Muscle layer of colon (tissue), 2 donors: ENCODE data around the gene PHACTR4.
A peak's percentile ranks its signal among the peaks of the same experiment; 100 is the strongest.
"Not testable (repeated sequence)": the region's sequence is repeated elsewhere in the genome, so short reads cannot be mapped to it uniquely, and the experiment has no call there.

Experiments
- H3K27ac ChIP-seq: one replicate; pipeline ENCODE4 v1.7.0; 2013; ENCODE audit warnings: low read depth, mild to moderate bottlenecking, low read length, moderate library complexity
- H3K27me3 ChIP-seq, 2 donors: one replicate each; pipeline ENCODE4 v1.7.0; 2013; ENCODE audit warnings: low read length in 2 of 2, mild to moderate bottlenecking in 2 of 2; ENCODE audit not compliant: insufficient read depth in 2 of 2, control insufficient read depth in 1 of 2
- H3K36me3 ChIP-seq: one replicate; pipeline ENCODE4 v1.7.0; 2013; ENCODE audit warnings: mild to moderate bottlenecking, low read length; ENCODE audit not compliant: insufficient read depth
- H3K4me1 ChIP-seq: one replicate; pipeline ENCODE4 v1.7.0; 2013; ENCODE audit warnings: mild to moderate bottlenecking, low read length; ENCODE audit not compliant: insufficient read depth
- H3K4me3 ChIP-seq, 2 donors: one replicate each; pipeline ENCODE4 v1.7.0; 2013; ENCODE audit warnings: low read length in 2 of 2, low read depth in 1 of 2, mild to moderate bottlenecking in 1 of 2, moderate library complexity in 1 of 2
- H3K9ac ChIP-seq: one replicate; pipeline ENCODE4 v1.7.0; 2013; ENCODE audit warnings: low read length
- H3K9me3 ChIP-seq: one replicate; pipeline ENCODE4 v1.7.0; 2013; ENCODE audit warnings: mild to moderate bottlenecking, low read length
- donor health status: abdominal sarcoma.
- donor health status: Adenocarcinoma of cecum.

The PHACTR4 gene

GRCh38 chr1:28369371-28370238 is at the start of gene PHACTR4:
Gene PHACTR4, plus strand, starts transcription at chr1:28369740. Its CDS starts 37,708 bp downstream, at chr1:28407448.
- Histone ChIP-seq H3K4me1 (peaks cover 19% of the 10 kb centered on the region), H3K36me3 (no peaks in the 10 kb centered on the region)

GRCh38 chr1:28322194-28322593 is 47.3 kb upstream of the PHACTR4 start:
- H3K4me3 ChIP-seq: no peak overlapping the region
- no peak overlapping the region for H3K27ac ChIP-seq

More at GRCh38 chr1:28369371-28370238, at the start of gene PHACTR4:
- Histone ChIP-seq H3K4me3 (peak within 1 kb of the TSS; percentile 78 to 97), H3K9ac (peak within 1 kb of the TSS; percentile 60), H3K9me3 (no peaks in the 10 kb centered on the region), H3K27ac (peak within 1 kb of the TSS; percentile 99), H3K27me3 (no peaks in the 10 kb centered on the region)

GRCh38 chr1:28323720-28324119 is 45.8 kb upstream of the PHACTR4 start:
- Histone ChIP-seq H3K4me1 (peaks cover 5% of the 10 kb centered on the region), H3K27me3 (no peaks in the 10 kb centered on the region), H3K4me3 (no peak overlapping the region), H3K9me3 (no peaks in the 10 kb centered on the region), H3K27ac (no peak overlapping the region), H3K36me3 (no peaks in the 10 kb centered on the region), H3K9ac (no peak overlapping the region)

More at GRCh38 chr1:28322194-28322593, 47.3 kb upstream of the PHACTR4 start:
- Histone ChIP-seq H3K27me3 (no peaks in the 10 kb centered on the region), H3K4me1 (no peaks in the 10 kb centered on the region), H3K9me3 (no peaks in the 10 kb centered on the region), H3K9ac (no peak overlapping the region), H3K36me3 (no peaks in the 10 kb centered on the region)

GRCh38 chr1:28326515-28326914 is 43.0 kb upstream of the PHACTR4 start:
- H3K27me3 ChIP-seq: no peaks in the 10 kb centered on the region
- no peaks in the 10 kb centered on the region for H3K9me3 ChIP-seq
- H3K4me1 ChIP-seq: peaks cover 10% of the 10 kb centered on the region
- no peak overlapping the region for H3K9ac ChIP-seq
- H3K36me3 ChIP-seq: peaks cover under 1% of the 10 kb centered on the region
- no peak overlapping the region for H3K27ac ChIP-seq
- H3K4me3 ChIP-seq: no peak overlapping the region

- Histone ChIP-seq H3K36me3 (peaks cover 5% of the 10 kb centered on the region), H3K4me3 (no peak overlapping the region), H3K4me1 (peaks cover 10% of the 10 kb centered on the region), H3K27ac (no peak overlapping the region), H3K27me3 (no peaks in the 10 kb centered on the region), H3K9me3 (no peaks in the 10 kb centered on the region), H3K9ac (no peak overlapping the region)
Measured at GRCh38 chr1:28326984-28327383, 42.6 kb upstream of the PHACTR4 start.

GRCh38 chr1:28327431-28327830 is 42.1 kb upstream of the PHACTR4 start:
- not testable (repeated sequence) for H3K4me3 ChIP-seq, H3K27ac ChIP-seq, H3K36me3 ChIP-seq

GRCh38 chr1:28328228-28328648 is 41.3 kb upstream of the PHACTR4 start:
- H3K27ac ChIP-seq: no peak overlapping the region

More at GRCh38 chr1:28327431-28327830, 42.1 kb upstream of the PHACTR4 start:
- H3K4me1 ChIP-seq: peaks cover 10% of the 10 kb centered on the region
- not testable (repeated sequence) for H3K9ac ChIP-seq, H3K9me3 ChIP-seq, H3K27me3 ChIP-seq

GRCh38 chr1:28329395-28330153 is 40.0 kb upstream of the PHACTR4 start:
- H3K4me3 ChIP-seq: peak overlapping the region; percentile 38 to 61
- no peaks in the 10 kb centered on the region for H3K9me3 ChIP-seq
- peaks cover 25% of the 10 kb centered on the region for H3K36me3 ChIP-seq
- peak overlapping the region; percentile 39 for H3K27ac ChIP-seq
- H3K9ac ChIP-seq: peak overlapping the region; percentile 42
- peaks cover 10% of the 10 kb centered on the region for H3K4me1 ChIP-seq
- H3K27me3 ChIP-seq: no peaks in the 10 kb centered on the region

More at GRCh38 chr1:28328228-28328648, 41.3 kb upstream of the PHACTR4 start:
- Histone ChIP-seq H3K4me3 (peak overlapping the region; percentile 59 to 61), H3K36me3 (peaks cover 18% of the 10 kb centered on the region), H3K9me3 (no peaks in the 10 kb centered on the region), H3K9ac (no peak overlapping the region), H3K4me1 (peaks cover 10% of the 10 kb centered on the region), H3K27me3 (no peaks in the 10 kb centered on the region)

GRCh38 chr1:28338897-28339296 is 30.6 kb upstream of the PHACTR4 start:
- Histone ChIP-seq H3K4me3 (no peak overlapping the region), H3K9me3 (no peaks in the 10 kb centered on the region), H3K36me3 (peaks cover 5% of the 10 kb centered on the region), H3K27me3 (no peaks in the 10 kb centered on the region), H3K27ac (no peak overlapping the region), H3K9ac (no peak overlapping the region), H3K4me1 (no peaks in the 10 kb centered on the region)

- Histone ChIP-seq H3K27me3 (no peaks in the 10 kb centered on the region), H3K36me3 (peaks cover 2% of the 10 kb centered on the region), H3K4me3 (no peak overlapping the region), H3K9ac (no peak overlapping the region), H3K4me1 (no peaks in the 10 kb centered on the region), H3K9me3 (no peaks in the 10 kb centered on the region), H3K27ac (no peak overlapping the region)
Measured at GRCh38 chr1:28339551-28339950, 30.0 kb upstream of the PHACTR4 start.

GRCh38 chr1:28340221-28340974 is 29.1 kb upstream of the PHACTR4 start:
- Histone ChIP-seq H3K36me3 (no peaks in the 10 kb centered on the region), H3K27me3 (no peaks in the 10 kb centered on the region), H3K4me1 (no peaks in the 10 kb centered on the region), H3K27ac (no peak overlapping the region), H3K9me3 (no peaks in the 10 kb centered on the region), H3K9ac (no peak overlapping the region), H3K4me3 (no peak overlapping the region)
